ENCODE measurements around the gene RAD51B.

GRCh38 chr14:67859169-67859749 lies 39.7 kb downstream of the RAD51B start:
- no peak for TF ChIP-seq POLR2AphosphoS5 (IDR thresholded peaks at IDR 0.05; ENCODE audit: low read depth, low read length)
- no peak for TF ChIP-seq POLR2A (IDR thresholded peaks at IDR 0.05; ENCODE audit: low read depth, low read length)

Data from GM12892 (cell line).